ENCODE measurements around the gene EIPR1. TPM values are rescaled to one million over a fixed set of nuclear protein-coding genes. Genes with fewer than 3 reads are reported as not detected.
A peak's percentile ranks its signal among the peaks of the same experiment; 100 is the strongest.

EIPR1 gene
- total RNA-seq, 2 donors from 2014 or later: 25.1 to 28.5 TPM

- no peak for ATAC-seq
- no peaks in the 10 kb centered on the region for H3K9me3 ChIP-seq (ENCODE audit: control insufficient read depth, low read length, poor library complexity, severe bottlenecking)
- Mint-ChIP-seq H3K4me3 (no peak overlapping the region), H3K4me1 (peaks cover 3% of the 10 kb centered on the region), H3K27ac (no peak overlapping the region), H3K36me3 (ENCODE audit: low read depth) (peaks cover 2% of the 10 kb centered on the region), H3K27me3 (no peaks in the 10 kb centered on the region)
- DNase-seq: no peak
Measured at GRCh38 chr2:3278521-3279218, 98.9 kb downstream of the EIPR1 start.

DNA sequence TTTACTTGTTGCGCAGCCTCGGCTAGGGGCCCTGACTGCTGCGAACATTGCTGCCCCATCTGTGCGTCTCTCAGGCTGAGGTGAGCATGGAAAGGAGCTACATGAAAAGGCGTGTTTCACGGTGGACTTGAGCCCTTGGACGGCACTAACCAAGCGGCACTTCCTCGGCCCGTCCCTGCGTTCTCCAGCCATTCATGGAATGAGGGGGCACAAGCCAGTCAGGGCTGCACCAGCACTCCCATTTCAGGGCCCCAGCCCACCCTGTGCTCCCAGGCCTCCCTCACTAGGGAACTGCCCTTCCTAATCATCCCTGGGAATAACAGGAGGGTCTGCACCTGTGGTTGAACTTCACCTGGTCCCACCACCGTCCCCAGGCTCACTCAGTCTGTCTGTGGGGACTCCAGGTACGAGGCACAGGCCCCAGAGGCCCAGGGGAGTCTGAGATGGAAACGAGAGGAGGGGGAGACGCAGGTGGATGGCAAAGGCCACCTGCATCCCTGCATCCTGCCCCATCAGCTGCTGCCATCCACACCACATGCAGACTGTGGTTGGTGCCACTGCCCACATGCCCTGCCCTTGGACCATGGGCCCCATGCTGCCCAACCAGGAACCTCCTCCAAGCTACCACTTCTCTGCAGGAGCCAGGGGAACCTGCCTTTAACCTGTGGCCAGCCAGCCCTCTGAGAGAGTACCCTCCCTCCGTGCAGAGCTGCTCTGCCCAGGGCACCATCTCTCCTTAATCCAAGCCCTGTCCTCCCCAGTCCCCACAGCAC, 99.7 kb downstream of the EIPR1 start:
- peaks cover 2% of the 10 kb centered on the region for H3K36me3 Mint-ChIP-seq (ENCODE audit: low read depth)
- H3K4me3 Mint-ChIP-seq: no peak overlapping the region
- H3K9me3 ChIP-seq (ENCODE audit: control insufficient read depth, low read length, poor library complexity, severe bottlenecking): no peaks in the 10 kb centered on the region
- peaks cover 2% of the 10 kb centered on the region for H3K4me1 Mint-ChIP-seq
- ATAC-seq: no peak
- H3K27ac Mint-ChIP-seq: peak overlapping the region; percentile 37
- no peaks in the 10 kb centered on the region for H3K27me3 Mint-ChIP-seq
- DNase-seq: no peak

- no peak for ATAC-seq
- peaks cover 2% of the 10 kb centered on the region for H3K36me3 Mint-ChIP-seq (ENCODE audit: low read depth)
- no peaks in the 10 kb centered on the region for H3K27me3 Mint-ChIP-seq
- no peak overlapping the region for H3K4me3 Mint-ChIP-seq
- H3K9me3 ChIP-seq (ENCODE audit: control insufficient read depth, low read length, poor library complexity, severe bottlenecking): no peaks in the 10 kb centered on the region
- no peaks in the 10 kb centered on the region for H3K4me1 Mint-ChIP-seq
- no peak for DNase-seq
- H3K27ac Mint-ChIP-seq: peak overlapping the region; percentile 37
Measured at GRCh38 chr2:3277050-3277747, 100.4 kb downstream of the EIPR1 start.

- ATAC-seq: no peak
- H3K36me3 Mint-ChIP-seq (ENCODE audit: low read depth): peaks cover 2% of the 10 kb centered on the region
- H3K4me3 Mint-ChIP-seq: no peak overlapping the region
- no peaks in the 10 kb centered on the region for H3K27me3 Mint-ChIP-seq
- DNase-seq: no peak
- no peaks in the 10 kb centered on the region for H3K9me3 ChIP-seq (ENCODE audit: control insufficient read depth, low read length, poor library complexity, severe bottlenecking)
- H3K4me1 Mint-ChIP-seq: no peaks in the 10 kb centered on the region
- H3K27ac Mint-ChIP-seq: no peak overlapping the region
Measured at GRCh38 chr2:3272761-3273160, 104.9 kb downstream of the EIPR1 start.

GRCh38 chr2:3270095-3270478, 107.5 kb downstream of the EIPR1 start:
- no peak overlapping the region for H3K4me3 Mint-ChIP-seq
- ATAC-seq (no peak), DNase-seq (no peak)
- H3K9me3 ChIP-seq (ENCODE audit: control insufficient read depth, low read length, poor library complexity, severe bottlenecking): no peaks in the 10 kb centered on the region
- no peaks in the 10 kb centered on the region for H3K27me3 Mint-ChIP-seq
- H3K36me3 Mint-ChIP-seq (ENCODE audit: low read depth): no peaks in the 10 kb centered on the region
- H3K4me1 Mint-ChIP-seq: peaks cover 5% of the 10 kb centered on the region
- H3K27ac Mint-ChIP-seq: no peak overlapping the region

DNA sequence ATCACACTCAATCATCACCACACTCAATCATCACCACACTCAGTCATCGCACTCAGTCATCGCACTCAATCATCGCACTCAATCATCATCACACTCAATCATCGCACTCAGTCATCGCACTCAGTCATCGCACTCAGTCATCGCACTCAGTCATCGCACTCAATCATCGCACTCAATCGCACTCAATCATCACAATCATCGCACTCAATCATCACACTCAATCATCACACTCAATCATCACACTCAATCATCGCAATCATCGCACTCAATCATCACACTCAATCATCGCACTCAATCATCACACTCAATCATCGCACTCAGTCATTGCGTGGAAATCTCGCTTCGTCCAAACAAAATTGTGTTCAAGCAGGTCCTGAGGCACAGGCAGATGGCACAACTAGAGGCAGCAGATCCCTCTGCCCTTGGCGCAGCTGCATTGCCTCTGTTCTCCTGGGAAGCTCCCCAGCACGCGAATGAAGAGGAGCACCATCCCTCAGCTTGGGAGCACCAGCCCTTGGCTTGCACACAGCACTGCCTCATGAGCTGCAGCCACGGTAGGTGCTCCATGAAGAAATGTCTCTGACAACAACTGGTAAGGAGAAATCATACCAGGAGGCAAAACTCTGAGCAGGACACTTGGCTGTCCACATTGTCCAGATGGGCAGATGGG, 108.1 kb downstream of the EIPR1 start:
- peaks cover 6% of the 10 kb centered on the region for H3K4me1 Mint-ChIP-seq
- no peak for ATAC-seq
- no peaks in the 10 kb centered on the region for H3K36me3 Mint-ChIP-seq (ENCODE audit: low read depth)

GRCh38 chr2:3268705-3269029, 109.0 kb downstream of the EIPR1 start:
- H3K27ac Mint-ChIP-seq: no peak overlapping the region
- peaks cover 6% of the 10 kb centered on the region for H3K4me1 Mint-ChIP-seq
- H3K9me3 ChIP-seq (ENCODE audit: control insufficient read depth, low read length, poor library complexity, severe bottlenecking): no peaks in the 10 kb centered on the region
- H3K36me3 Mint-ChIP-seq (ENCODE audit: low read depth): no peaks in the 10 kb centered on the region
- ATAC-seq: no peak
- no peaks in the 10 kb centered on the region for H3K27me3 Mint-ChIP-seq
- DNase-seq: no peak
- H3K4me3 Mint-ChIP-seq: no peak overlapping the region

More for the DNA sequence above, 108.1 kb downstream of the EIPR1 start:
- no peak overlapping the region for H3K4me3 Mint-ChIP-seq
- H3K9me3 ChIP-seq (ENCODE audit: control insufficient read depth, low read length, poor library complexity, severe bottlenecking): no peaks in the 10 kb centered on the region
- no peaks in the 10 kb centered on the region for H3K27me3 Mint-ChIP-seq
- DNase-seq: no peak
- H3K27ac Mint-ChIP-seq: no peak overlapping the region

GRCh38 chr2:3267869-3268704, 109.5 kb downstream of the EIPR1 start:
- no peak for ATAC-seq
- Mint-ChIP-seq H3K4me3 (no peak overlapping the region), H3K36me3 (ENCODE audit: low read depth) (peaks cover 2% of the 10 kb centered on the region), H3K27me3 (no peaks in the 10 kb centered on the region), H3K27ac (no peak overlapping the region), H3K4me1 (peaks cover 6% of the 10 kb centered on the region)
- no peaks in the 10 kb centered on the region for H3K9me3 ChIP-seq (ENCODE audit: control insufficient read depth, low read length, poor library complexity, severe bottlenecking)
- no peak for DNase-seq

- H3K27me3 Mint-ChIP-seq: no peaks in the 10 kb centered on the region
- peaks cover 10% of the 10 kb centered on the region for H3K4me1 Mint-ChIP-seq
- peak overlapping the region; percentile 79 for H3K27ac Mint-ChIP-seq
- no peak for DNase-seq
- H3K4me3 Mint-ChIP-seq: no peak overlapping the region
- no peak for ATAC-seq
- peaks cover 8% of the 10 kb centered on the region for H3K36me3 Mint-ChIP-seq (ENCODE audit: low read depth)
- no peaks in the 10 kb centered on the region for H3K9me3 ChIP-seq (ENCODE audit: control insufficient read depth, low read length, poor library complexity, severe bottlenecking)
Measured at GRCh38 chr2:3266925-3267867, 110.4 kb downstream of the EIPR1 start.

DNA sequence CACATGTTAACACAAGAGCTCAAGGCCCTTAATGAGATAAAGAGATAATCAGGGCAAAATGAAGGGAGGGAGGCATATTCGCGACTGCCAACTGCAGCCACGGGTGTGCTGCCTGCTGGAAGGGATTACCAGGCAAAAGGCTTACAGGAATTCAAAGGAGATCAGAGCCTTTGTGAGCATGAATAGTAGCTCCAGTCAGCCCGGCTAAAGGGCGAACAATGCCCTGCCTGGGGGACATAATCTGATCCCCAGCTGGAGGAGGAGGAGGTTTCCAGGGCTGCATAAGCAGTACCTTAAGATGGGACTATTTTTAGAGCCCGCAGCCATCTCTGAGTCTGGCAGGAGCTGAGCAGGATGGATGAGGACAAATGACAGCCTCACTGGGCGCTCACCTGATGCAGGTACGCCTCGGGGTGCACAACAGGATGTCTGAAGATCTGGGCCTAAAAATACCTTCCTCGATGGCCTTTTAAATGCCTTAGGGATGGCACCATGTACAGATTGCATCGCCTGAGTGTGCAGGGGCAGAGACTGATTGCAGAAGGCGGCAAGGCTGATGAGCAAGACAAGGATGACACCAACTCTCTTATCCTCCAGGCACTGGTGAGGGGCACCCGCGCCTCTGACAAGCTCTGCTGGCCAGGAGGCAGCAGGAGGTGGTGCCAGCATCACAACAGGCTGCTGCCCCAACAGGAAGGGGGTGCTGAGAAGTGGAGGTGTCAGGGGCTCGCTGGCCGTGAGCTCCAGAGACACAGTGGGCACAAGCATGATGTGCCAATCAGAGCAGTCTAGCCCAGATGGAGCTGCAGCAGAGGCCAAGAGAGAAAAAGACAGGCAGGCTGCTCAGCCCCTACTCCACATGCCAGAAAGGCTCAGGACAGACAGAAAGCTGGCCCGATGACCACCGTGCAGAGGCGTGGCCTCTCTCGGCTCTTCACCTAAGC, 111.4 kb downstream of the EIPR1 start:
- peaks cover 8% of the 10 kb centered on the region for H3K36me3 Mint-ChIP-seq (ENCODE audit: low read depth)
- H3K4me3 Mint-ChIP-seq: no peak overlapping the region
- DNase-seq (no peak), ATAC-seq (no peak)
- peaks cover 12% of the 10 kb centered on the region for H3K4me1 Mint-ChIP-seq
- H3K9me3 ChIP-seq (ENCODE audit: control insufficient read depth, low read length, poor library complexity, severe bottlenecking): no peaks in the 10 kb centered on the region
- no peaks in the 10 kb centered on the region for H3K27me3 Mint-ChIP-seq
- peak overlapping the region; percentile 79 for H3K27ac Mint-ChIP-seq

DNA sequence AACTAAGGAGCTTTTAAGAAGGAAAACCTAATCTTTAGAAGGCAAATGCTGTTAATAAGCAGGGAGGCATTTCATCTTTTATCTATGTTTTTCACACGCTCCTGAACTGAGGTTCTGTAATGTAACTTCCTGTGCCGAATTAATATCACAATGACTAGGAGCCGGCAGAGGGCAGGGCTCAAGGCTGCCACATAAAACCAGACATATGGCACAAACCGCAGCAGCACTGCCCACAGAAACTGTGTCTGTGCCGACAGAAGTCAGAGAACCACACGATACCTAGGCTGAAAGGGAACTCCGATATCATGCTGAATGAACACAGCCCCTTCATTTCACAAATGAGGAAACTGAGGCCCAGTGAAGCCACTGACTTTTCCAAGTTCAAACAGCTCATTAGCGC, 112.1 kb downstream of the EIPR1 start:
- Mint-ChIP-seq H3K36me3 (ENCODE audit: low read depth) (peaks cover 8% of the 10 kb centered on the region), H3K27me3 (no peaks in the 10 kb centered on the region)

More for the DNA sequence above, 112.1 kb downstream of the EIPR1 start:
- H3K9me3 ChIP-seq (ENCODE audit: control insufficient read depth, low read length, poor library complexity, severe bottlenecking): no peaks in the 10 kb centered on the region
- H3K4me1 Mint-ChIP-seq: peaks cover 14% of the 10 kb centered on the region
- no peak overlapping the region for H3K4me3 Mint-ChIP-seq
- H3K27ac Mint-ChIP-seq: peak overlapping the region; percentile 79
- ATAC-seq: no peak
- no peak for DNase-seq

Data from T-helper 17 cell (primary cell).